Esophagus (tissue), 2 donors: ENCODE measurements around the gene GPI. TPM values are rescaled to one million over a fixed set of nuclear protein-coding genes. Genes with fewer than 3 reads are reported as not detected.
A peak's percentile ranks its signal among the peaks of the same experiment; 100 is the strongest.

Experiments used
- H3K27ac ChIP-seq, 2 donors: one replicate each; pipeline ENCODE4 v1.5.1; 2013; ENCODE audit warnings: low read depth in 2 of 2, mild to moderate bottlenecking in 2 of 2, inconsistent platforms in 1 of 2, low read length in 1 of 2, moderate library complexity in 1 of 2
- H3K27me3 ChIP-seq, 2 donors: one replicate each; pipeline ENCODE4 v1.6.1; 2013; ENCODE audit warnings: low read length in 2 of 2, control low read depth in 1 of 2, mild to moderate bottlenecking in 1 of 2; ENCODE audit not compliant: insufficient read depth in 2 of 2, control insufficient read depth in 1 of 2
- H3K36me3 ChIP-seq, 2 donors: one replicate each; pipeline ENCODE4 v1.6.1; 2013; ENCODE audit warnings: low read length in 1 of 2; ENCODE audit not compliant: control insufficient read depth in 2 of 2, insufficient read depth in 2 of 2
- H3K4me1 ChIP-seq, 2 donors: one replicate each; pipeline ENCODE4 v1.6.1; 2013; ENCODE audit warnings: low read length in 1 of 2; ENCODE audit not compliant: control insufficient read depth in 2 of 2, insufficient read depth in 2 of 2
- H3K4me3 ChIP-seq, 2 donors: one replicate each; pipeline ENCODE4 v1.5.1; 2013; ENCODE audit warnings: low read length in 2 of 2, mild to moderate bottlenecking in 2 of 2, low read depth in 1 of 2, moderate library complexity in 1 of 2
- H3K9me3 ChIP-seq, 2 donors: one replicate each; pipeline ENCODE4 v1.6.1; 2013; ENCODE audit warnings: mild to moderate bottlenecking in 2 of 2, low read depth in 1 of 2, low read length in 1 of 2, moderate library complexity in 1 of 2; ENCODE audit not compliant: control insufficient read depth in 2 of 2, insufficient read depth in 1 of 2
- WGBS, 2 donors: extraction: QIAGEN DNeasy Blood & Tissue Kit; methylation state at CpG; one replicate each; pipeline ENCODE4 v1.1.7; 2013; 5-methylcytosine and 5-hydroxymethylcytosine counted together
- polyA plus RNA-seq, 2 donors: library from polyadenylated mRNA; stranded (reverse); fragments of 200-250 nt; gene quantifications; one replicate each; pipeline ENCODE4 v1.2.3, GENCODE V29; 2013
- donor health status: healthy with polysubstance abuse.
- donor health status: Bipolar disorder and iron deficiency.

The GPI gene
- polyA plus RNA-seq, 2 donors, result 64.3 to 125 TPM

DNA sequence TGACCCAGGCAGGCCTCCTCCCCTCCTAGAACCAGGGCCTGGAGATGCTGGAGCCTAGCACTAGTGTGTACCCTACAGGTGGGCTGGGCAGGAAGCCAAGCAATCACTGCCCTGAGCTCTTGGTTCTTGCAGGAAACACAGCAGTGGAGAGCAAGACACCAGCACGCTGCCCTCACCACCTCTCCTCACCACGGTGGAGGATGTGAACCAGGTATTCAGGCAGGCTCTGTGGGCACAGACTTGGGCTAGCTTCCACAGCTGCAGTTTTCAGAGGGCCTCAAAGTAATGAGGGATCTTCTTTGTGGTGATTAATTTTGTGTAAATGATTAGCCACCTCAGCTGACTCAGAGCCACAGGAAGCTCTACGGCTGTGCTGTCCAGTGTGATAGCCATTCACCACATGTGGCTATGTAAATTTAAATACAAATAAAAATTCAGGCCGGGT, 13.6 kb upstream of the GPI start:
- H3K27me3 ChIP-seq, result no peaks in the 10 kb centered on the region
- H3K36me3 ChIP-seq, result peaks cover 8 to 29% of the 10 kb centered on the region in 2 donors
- H3K27ac ChIP-seq, result no peak overlapping the region
- no peak overlapping the region for H3K4me3 ChIP-seq
- WGBS, 2 donors, result 65 to 83% methylated on average over 4 of the region's 4 CpGs
- H3K9me3 ChIP-seq, result no peaks in the 10 kb centered on the region
- peaks cover 0 to 3% of the 10 kb centered on the region in 2 donors for H3K4me1 ChIP-seq

DNA sequence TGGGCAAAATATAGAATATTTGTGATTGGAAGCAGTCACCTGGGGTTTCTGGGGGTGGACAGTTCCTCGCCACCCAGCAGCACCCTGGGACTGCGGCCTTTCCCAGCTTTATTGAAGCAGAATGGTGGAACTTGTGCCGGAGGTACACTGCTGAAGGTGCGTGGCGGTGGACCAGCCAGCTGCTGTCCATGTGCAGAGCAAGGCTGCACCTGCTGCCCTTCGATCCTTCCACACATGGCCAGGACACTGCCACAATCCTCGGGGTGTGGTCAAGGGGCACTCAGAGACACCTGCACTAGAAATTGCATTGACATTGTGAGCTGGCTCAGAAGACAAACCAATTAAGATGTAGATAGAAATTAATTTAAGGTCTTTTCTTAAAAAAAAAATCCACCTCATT, 11.4 kb upstream of the GPI start:
- Histone ChIP-seq H3K27me3 (no peaks in the 10 kb centered on the region), H3K4me1 (peaks cover 0 to 7% of the 10 kb centered on the region in 2 donors), H3K27ac (no peak overlapping the region), H3K9me3 (no peaks in the 10 kb centered on the region), H3K36me3 (peaks cover 8 to 23% of the 10 kb centered on the region in 2 donors), H3K4me3 (no peak overlapping the region)
- 86 to 95% methylated on average over 7 of the region's 7 CpGs for WGBS, 2 donors

DNA sequence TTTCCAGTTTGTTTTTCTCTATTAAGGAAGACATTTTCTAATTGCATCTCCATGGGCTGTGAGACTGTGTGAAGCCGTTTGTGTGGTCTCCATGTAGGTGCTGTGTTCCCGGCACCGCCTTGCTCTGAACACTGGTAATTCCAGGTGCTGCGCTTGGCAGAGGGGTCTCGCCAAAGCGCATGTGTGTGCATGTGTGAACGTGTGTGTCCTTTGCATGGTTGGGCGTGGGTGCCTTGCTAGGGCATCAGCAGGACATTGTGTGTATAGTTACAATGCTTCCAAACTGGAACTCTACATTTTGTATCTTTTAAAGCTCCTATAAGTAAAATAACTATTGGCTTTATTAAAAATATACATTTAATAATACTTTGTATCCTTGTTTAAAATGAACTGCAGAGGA, 9.8 kb upstream of the GPI start:
- 71 to 73% methylated on average over 8 of the region's 8 CpGs for WGBS, 2 donors
- H3K36me3 ChIP-seq, result peaks cover 5 to 14% of the 10 kb centered on the region in 2 donors
- no peak overlapping the region for H3K27ac ChIP-seq
- no peaks in the 10 kb centered on the region for H3K9me3 ChIP-seq
- no peak overlapping the region for H3K4me3 ChIP-seq
- peaks cover 0 to 15% of the 10 kb centered on the region in 2 donors for H3K4me1 ChIP-seq
- H3K27me3 ChIP-seq, result no peaks in the 10 kb centered on the region

DNA sequence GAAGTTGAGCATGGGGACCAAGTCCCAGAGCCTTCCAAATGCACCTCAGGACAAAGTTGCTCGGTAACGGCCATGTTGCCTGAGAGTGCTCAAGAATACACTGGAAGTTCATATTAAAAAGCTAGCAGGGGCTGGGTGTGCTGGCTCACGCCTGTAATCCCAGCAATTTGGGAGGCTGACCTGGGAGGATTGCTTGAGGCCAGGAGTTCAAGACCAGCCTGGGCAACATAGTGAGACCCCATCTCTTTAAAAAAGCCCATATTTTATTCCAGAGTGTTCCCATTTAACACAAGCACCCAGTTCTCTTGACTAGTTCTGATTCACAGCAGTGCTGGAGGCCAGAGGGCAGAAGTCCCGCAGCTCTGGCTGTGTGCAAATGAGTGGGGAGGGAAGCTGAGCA, 8.1 kb upstream of the GPI start:
- 94 to 97% methylated on average over 4 of the region's 4 CpGs for WGBS, 2 donors
- Histone ChIP-seq H3K27ac (no peak overlapping the region), H3K4me3 (no peak overlapping the region), H3K27me3 (no peaks in the 10 kb centered on the region), H3K36me3 (peaks cover 5 to 10% of the 10 kb centered on the region in 2 donors), H3K4me1 (peaks cover 0 to 12% of the 10 kb centered on the region in 2 donors), H3K9me3 (no peaks in the 10 kb centered on the region)

DNA sequence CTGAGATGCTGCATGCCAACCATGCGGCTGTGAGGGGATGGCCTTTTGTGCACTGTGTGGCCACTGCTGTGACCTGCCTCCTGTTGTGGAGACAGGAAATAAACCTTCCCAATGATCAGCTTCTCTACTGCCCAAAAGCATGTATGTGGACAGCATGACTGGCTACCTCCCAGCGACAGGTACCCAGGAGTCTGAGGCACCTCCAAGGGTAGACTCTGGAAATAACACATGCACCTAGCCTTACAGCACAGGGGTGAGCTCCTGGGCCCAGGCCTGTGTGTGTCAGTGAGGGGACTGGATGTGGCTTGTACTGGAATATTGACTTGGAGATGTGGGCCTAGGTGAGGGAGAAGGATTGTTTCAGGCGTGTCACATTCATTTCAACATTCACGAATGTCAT, 7.6 kb upstream of the GPI start:
- H3K4me3 ChIP-seq, result no peak overlapping the region
- H3K36me3 ChIP-seq, result peaks cover 5 to 10% of the 10 kb centered on the region in 2 donors
- no peak overlapping the region for H3K27ac ChIP-seq
- no peaks in the 10 kb centered on the region for H3K9me3 ChIP-seq
- 82 to 94% methylated on average over 4 of the region's 4 CpGs for WGBS, 2 donors
- peaks cover 0 to 12% of the 10 kb centered on the region in 2 donors for H3K4me1 ChIP-seq
- H3K27me3 ChIP-seq, result no peaks in the 10 kb centered on the region

DNA sequence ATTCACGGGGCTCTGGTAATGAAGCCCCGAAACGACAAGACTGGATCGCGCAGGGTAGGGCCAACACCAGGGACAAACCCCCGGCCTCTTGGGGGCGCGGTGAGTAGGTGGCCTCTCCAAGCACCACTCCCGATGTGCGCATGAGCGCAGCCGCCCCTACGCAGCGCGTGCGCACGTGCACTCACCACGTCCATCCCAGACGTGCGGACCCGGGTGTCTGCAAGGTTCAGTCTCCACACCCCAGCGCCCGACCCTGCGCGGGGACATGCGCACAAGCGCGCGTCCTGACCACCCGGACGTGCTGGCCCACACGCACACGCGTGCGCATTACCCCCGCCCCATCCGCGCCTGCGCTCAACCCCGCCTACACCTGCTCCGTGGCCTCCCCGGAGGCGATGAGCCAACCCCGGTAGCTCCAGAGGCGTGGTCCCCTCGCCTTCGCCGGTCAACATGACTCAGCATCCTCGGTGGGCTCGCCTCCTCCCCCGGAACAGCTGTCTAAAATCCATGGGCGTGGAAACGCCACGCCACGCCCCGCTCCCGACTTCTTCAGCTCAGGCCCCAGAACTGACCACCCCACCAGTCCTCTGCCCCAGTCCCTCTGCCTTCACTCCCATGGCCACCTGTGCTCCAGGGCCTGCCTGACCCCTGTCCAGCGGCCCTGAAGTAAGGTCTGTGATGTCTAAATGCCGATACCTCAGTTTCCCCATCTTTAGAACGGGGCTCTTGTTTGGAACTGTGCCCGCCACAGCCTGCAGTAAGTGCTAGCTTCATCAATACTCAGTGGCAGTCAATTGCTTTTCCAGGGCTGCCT, 5.6 kb upstream of the GPI start:
- H3K36me3 ChIP-seq, result peaks cover 0 to 2% of the 10 kb centered on the region in 2 donors
- H3K27ac ChIP-seq, result peak overlapping the region; percentile 91 to 92
- whole genome bisulfite sequencing, 2 donors, result 3% methylated on average over 56 to 61 of the region's 61 CpGs

DNA sequence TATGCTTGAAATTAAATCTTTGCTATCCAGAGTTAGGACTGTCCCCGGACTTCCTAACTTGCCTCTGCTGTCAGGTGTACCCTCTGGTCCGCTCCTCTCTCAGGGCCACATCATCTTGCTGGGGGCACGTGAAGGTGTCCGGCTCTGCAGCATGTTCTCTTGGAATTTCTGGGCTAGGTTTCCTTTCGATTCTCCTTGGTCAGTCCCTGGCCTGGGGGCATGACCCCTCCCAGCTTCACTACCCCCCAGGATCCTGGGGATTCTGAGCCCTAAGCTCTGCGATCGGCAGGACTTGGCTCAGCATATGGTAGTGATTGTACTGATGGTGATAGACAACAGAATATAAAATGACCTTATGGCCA, 5.1 kb upstream of the GPI start:
- no peaks in the 10 kb centered on the region for H3K9me3 ChIP-seq
- no peaks in the 10 kb centered on the region for H3K27me3 ChIP-seq
- peak overlapping the region; percentile 34 to 50 for H3K4me3 ChIP-seq
- WGBS, 2 donors, result 69 to 72% methylated on average over 7 of the region's 7 CpGs
- H3K4me1 ChIP-seq, result peaks cover 0 to 14% of the 10 kb centered on the region in 2 donors
- H3K36me3 ChIP-seq, result peaks cover 0 to 2% of the 10 kb centered on the region in 2 donors
- H3K27ac ChIP-seq, result peak overlapping the region; percentile 91 to 92

More for the DNA sequence above, 5.6 kb upstream of the GPI start:
- Histone ChIP-seq H3K4me3 (peak overlapping the region; percentile 34 to 50), H3K4me1 (peaks cover 0 to 12% of the 10 kb centered on the region in 2 donors), H3K27me3 (no peaks in the 10 kb centered on the region), H3K9me3 (no peaks in the 10 kb centered on the region)

DNA sequence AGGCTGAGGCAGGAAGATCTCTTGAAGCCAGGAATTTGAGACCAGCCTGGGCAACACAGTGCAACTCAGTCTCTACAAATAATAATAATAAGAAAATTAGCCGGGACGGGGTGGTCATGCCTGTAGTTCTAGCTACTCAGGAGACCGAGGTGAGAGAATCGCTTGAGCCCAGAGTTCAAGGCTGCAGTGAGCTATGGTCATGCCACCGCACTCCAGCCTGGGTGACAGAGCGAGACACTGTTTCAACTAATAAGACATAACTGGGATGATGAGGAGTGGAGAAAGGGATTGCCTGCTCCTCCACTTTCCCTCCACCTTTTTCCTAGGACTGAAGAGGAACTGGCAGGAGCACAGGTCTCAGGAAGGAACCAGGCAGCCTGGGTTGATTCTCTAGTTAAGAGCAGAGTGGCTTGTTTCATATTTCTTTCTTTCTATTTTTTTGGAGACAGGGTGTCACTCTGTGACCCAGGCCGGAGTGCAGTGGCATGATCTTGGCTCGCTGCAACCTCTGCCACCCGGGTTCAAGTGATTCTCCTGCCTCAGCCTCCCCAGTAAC, 4.6 kb upstream of the GPI start:
- no peaks in the 10 kb centered on the region for H3K9me3 ChIP-seq
- peak overlapping the region; percentile 91 to 92 for H3K27ac ChIP-seq
- peaks cover 0 to 14% of the 10 kb centered on the region in 2 donors for H3K4me1 ChIP-seq
- no peaks in the 10 kb centered on the region for H3K36me3 ChIP-seq
- no peak overlapping the region for H3K4me3 ChIP-seq
- H3K27me3 ChIP-seq, result no peaks in the 10 kb centered on the region
- 92 to 94% methylated on average over 9 of the region's 9 CpGs for WGBS, 2 donors

DNA sequence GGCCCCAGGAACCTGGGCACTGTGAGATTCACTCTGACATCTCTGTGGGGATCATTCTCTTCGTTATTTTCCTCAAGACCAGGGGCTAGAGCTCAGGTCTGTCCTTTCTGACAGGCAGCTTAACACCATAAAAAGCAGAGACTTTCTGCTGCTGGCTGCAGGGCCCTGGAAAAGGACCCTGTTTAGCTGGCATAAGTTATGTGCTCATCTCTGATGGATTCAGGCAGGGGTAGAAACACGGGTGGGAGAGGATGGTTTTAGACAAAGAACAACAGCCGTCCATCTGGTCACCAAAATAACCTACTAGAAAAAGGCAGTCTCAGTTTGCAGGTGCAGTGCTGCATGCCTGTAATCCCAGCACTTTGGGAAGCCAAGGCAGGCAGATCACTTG, 2.3 kb upstream of the GPI start:
- no peak overlapping the region for H3K4me3 ChIP-seq
- H3K27ac ChIP-seq, result no peak overlapping the region
- H3K36me3 ChIP-seq, result peaks cover 0 to 11% of the 10 kb centered on the region in 2 donors
- peaks cover 5 to 30% of the 10 kb centered on the region in 2 donors for H3K4me1 ChIP-seq
- no peaks in the 10 kb centered on the region for H3K27me3 ChIP-seq
- 72 to 74% methylated on average over 3 of the region's 3 CpGs for WGBS, 2 donors
- H3K9me3 ChIP-seq, result no peaks in the 10 kb centered on the region
